ENCODE measurements around the gene PLRG1. TPM values are rescaled to one million over a fixed set of nuclear protein-coding genes. Genes with fewer than 3 reads are reported as not detected.

The PLRG1 gene
- polyA plus RNA-seq, 3 donors = 105 to 113 (median 112) TPM

- DNase-seq = no peak
These were observed 33.0 kb upstream of the PLRG1 start for GRCh38 chr4:154583230-154583629.

DNA sequence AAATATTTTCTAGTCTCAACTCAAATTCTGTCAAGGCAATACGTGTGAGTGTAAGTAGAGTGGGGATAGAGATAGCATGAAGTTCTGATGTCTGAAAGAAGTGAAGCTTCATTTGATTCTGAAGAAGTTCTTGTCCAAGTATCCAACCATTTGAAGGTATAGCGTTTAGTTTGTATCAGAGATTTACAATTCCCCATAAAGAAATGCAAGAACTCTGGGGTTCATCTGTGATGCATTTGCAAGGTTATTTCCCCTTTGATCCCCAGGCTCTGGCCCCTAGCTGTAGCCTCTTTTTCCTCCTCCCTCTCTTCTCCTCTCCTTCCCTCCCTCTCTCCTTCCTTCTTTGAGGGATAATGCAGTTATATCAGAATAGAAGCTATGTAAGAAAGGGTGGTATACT lies 32.5 kb upstream of the PLRG1 start:
- DNase-seq = no peak

DNA sequence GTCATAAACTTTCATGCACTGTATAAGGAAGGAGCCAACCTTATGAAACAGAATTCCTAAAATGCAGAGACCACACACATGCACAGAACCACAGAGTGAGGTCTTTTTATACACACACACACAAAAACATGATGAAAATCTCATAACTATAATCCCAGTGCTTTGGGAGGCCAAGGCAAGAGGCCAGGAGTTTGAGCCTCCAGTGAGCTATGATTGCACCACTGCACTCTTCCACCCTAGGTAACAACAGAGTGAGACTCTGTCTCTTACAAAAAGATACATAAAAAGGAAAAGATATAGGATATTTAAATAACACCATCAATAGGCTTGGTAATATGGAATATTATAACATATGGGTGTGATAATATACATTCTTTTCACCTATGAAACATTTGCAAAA lies 29.7 kb upstream of the PLRG1 start:
- DNase-seq = no peak

DNA sequence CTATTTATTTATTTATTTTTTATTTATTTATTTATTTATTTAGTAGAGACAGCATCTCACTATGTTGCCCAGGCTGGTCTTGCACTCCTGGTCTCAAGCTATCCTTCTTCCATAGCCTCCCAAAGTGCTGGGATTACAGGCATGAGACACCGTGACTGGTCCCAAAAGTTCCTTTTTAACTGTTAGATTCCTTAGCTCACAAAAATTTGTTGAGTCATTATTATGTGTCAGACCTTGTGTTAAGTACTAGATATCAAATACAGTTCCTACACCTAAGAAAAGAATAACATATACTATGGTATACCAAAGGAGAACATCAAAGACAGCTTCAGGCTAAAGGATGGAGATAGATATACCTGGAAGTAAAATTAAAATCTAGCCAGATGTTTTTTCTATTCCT lies 28.7 kb upstream of the PLRG1 start:
- DNase-seq = no peak

DNA sequence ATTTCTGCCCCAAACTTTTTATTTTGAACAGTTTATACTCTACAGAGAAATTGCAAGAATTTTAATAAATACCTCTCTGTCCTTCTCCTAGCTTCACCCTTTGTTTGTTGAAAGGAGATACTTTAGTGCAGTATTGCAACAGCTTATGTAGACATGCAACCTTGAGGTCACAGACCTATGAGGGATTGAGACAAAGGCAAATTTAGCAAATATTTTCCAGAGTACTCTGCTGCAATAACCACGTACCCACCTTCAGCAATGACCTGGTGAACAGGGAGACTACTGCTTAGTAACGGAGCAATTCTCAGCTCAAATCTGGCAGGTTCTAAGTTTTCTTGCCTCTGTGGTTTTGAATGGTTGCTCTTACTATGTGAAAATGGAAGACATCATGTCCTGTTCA lies 27.1 kb upstream of the PLRG1 start:
- DNase-seq = no peak

DNA sequence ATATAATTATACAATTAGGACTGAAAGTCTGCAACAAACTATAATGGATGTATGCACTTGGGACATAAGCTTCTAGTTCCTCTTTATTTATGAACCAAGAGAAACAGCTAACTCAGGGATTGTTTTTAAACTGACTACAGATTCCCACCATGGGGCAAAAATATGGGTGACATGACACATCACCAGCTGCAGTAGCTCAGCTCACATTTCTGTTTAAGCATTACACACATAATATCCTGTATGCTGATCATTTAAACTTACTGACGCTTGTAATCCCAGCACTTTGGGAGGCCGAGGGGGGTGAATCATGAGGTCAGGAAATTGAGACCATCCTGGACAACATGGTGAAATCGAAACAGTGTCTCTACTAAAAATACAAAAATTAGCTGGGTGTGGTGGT lies 24.1 kb upstream of the PLRG1 start:
- no peak for DNase-seq

- no peak for DNase-seq
These were observed 23.1 kb upstream of the PLRG1 start for GRCh38 chr4:154573190-154573870.

DNA sequence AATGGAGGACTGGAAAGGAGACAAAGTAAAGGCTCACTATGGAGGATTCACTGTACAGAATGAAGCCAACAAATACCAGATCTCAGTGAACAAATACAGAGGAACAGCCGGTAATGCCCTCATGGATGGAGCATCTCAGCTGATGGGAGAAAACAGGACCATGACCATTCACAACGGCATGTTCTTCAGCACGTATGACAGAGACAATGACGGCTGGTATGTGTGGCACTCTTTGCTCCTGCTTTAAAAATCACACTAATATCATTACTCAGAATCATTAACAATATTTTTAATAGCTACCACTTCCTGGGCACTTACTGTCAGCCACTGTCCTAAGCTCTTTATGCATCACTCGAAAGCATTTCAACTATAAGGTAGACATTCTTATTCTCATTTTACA lies 19.4 kb upstream of the PLRG1 start:
- DNase-seq = no peak

DNA sequence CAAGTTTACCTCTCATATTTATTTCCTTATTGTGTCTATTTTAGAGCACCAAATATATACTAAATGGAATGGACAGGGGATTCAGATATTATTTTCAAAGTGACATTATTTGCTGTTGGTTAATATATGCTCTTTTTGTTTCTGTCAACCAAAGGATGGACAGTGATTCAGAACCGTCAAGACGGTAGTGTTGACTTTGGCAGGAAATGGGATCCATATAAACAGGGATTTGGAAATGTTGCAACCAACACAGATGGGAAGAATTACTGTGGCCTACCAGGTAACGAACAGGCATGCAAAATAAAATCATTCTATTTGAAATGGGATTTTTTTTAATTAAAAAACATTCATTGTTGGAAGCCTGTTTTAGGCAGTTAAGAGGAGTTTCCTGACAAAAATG lies 18.8 kb upstream of the PLRG1 start:
- no peak for DNase-seq

DNA sequence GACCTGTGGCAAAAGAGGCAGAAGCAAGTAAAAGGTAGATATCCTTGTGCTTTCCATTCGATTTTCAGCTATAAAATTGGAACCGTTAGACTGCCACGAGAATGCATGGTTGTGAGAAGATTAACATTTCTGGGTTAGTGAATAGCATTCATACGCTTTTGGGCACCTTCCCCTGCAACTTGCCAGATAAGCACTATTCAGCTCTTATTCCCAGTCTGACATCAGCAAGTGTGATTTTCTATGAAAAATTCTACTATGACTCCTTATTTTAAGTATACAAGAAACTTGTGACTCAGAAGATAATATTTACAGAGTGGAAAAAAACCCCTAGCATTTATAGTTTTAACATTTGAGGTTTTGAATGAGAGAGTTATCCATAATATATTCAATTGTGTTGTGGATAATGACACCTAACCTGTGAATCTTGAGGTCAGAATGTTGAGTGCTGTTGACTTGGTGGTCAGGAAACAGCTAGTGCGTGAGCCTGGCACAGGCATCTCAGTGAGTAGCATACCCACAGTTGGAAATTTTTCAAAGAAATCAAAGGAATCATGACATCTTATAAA lies 16.5 kb upstream of the PLRG1 start:
- no peak for DNase-seq

GRCh38 chr4:154565704-154566103 lies 15.5 kb upstream of the PLRG1 start:
- no peak for DNase-seq

DNA sequence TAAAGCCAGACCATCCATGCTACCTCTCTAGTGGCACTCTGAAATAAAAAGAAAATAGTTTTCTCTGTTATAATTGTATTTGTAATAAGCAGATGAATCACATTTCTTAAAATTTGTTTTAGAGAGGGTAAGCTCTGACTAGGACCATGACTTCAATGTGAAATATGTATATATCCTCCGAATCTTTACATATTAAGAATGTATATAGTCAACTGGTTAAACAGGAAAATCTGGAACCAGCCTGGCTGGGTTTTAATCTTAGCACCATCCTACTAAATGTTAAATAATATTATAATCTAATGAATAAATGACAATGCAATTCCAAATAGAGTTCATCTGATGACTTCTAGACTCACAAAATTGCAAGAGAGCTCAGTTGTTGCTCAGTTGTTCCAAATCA lies 14.1 kb upstream of the PLRG1 start:
- DNase-seq = no peak

DNA sequence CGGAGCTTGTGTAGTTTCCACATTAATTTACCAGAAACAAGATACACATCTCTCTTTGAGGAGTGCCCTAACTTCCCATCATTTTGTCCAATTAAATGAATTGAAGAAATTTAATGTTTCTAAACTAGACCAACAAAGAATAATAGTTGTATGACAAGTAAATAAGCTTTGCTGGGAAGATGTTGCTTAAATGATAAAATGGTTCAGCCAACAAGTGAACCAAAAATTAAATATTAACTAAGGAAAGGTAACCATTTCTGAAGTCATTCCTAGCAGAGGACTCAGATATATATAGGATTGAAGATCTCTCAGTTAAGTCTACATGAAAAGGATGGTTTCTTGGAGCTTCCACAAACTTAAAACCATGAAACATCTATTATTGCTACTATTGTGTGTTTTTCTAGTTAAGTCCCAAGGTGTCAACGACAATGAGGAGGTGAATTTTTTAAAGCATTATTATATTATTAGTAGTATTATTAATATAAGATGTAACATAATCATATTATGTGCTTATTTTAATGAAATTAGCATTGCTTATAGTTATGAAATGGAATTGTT lies 12.6 kb upstream of the PLRG1 start, which contains the start of gene FGB:
TSS of gene FGB (plus strand) at position 315 of the 558 bp plus-strand sequence. CDS start at position 323, 8 bp downstream.
- no peak for DNase-seq

DNA sequence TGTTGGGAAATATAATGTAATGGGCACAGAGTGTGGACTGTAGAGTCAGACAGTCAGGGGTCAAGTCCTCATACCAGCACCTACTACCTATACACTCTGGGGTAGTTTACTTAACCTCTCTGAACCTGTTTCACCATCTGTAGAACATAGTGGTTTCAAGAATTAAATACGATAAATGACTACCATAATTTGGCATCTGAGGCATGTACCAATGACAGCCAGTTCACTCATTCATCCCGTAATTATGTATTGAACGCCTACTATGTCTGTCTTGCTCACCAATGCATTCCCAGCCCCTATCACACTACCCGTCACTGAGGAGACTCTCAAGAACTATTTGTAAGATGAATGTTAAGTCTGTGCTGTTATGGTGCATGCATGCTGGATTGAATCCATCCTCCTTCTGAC lies 10.6 kb upstream of the PLRG1 start:
- no peak for DNase-seq

GRCh38 chr4:154560419-154560801 lies 10.2 kb upstream of the PLRG1 start:
- DNase-seq = no peak

DNA sequence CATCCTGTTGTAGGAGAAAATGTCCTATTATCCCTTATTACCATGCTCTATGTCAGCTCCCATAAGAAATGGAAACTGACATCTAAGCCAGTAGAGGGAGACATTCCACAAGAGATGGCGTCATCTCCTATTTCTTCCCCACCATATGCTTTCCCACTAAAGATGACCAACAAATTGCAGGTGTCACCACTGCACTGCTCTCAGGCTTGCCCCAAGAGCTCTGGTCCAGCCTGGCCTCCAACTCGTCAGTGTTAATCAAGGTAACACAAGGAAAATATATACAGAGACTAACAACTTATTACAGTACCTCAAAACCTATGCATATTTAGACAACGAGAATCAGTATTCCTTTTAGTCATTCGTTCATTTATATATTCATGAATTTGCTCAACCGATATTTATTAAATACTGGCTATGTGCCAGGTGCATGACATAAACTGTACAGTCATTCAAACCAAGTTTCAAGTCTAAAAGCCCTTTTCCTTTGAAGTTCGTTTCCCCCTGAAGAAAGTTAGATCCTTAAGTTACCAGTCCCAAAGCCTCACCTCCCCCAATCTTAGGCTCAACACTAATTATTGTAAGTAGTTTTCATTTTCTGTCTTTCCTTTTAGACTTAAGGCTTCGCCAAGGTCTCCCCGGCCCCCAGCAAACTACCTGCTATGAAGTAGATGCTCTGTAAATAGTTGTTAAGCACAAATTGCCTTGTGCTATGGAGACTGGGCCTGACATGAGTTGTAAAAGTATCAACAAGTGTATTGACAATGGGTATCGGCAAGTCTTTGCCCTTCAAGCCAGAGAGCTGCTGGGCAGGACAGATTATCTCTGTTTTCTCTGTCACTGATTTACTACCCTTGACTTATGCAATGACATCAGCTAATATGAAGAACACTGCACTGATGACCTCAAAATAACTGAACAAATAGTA lies 9.6 kb upstream of the PLRG1 start:
- DNase-seq = peak; percentile 42

- no peak for DNase-seq
These were observed 8.9 kb upstream of the PLRG1 start for GRCh38 chr4:154559141-154559493.

- DNase-seq = peak; percentile 81
These were observed 1.9 kb upstream of the PLRG1 start for GRCh38 chr4:154551872-154552686.

- no peak for DNase-seq
These were observed 4.5 kb downstream of the PLRG1 start for GRCh38 chr4:154545689-154546088.

GRCh38 chr4:154542271-154542879 lies 7.8 kb downstream of the PLRG1 start:
- no peak for DNase-seq

- no peak for DNase-seq
These were observed 15.9 kb downstream of the PLRG1 start for GRCh38 chr4:154534296-154534695.

All from renal pelvis (tissue), 4 donors.